BJ (cell line): ENCODE measurements around the gene FTL. TPM values are rescaled to one million over a fixed set of nuclear protein-coding genes. Genes with fewer than 3 reads are reported as not detected.

Experiments used
- CTCF ChIA-PET: fragments of 350-600 bp; formaldehyde crosslinking; extraction: SDS; loops from one replicate; lab custom pipeline; 2021; ENCODE audit warnings: antibody characterized with exemption, inconsistent platforms; lab: Yijun Ruan, JAX
- POLR2A ChIA-PET: fragments of 300-600 bp; sonication (Branson Sonifier 250); formaldehyde crosslinking; extraction: SDS; loops from one replicate; lab custom pipeline; 2021; ENCODE audit warnings: antibody characterized with exemption; lab: Charles Lee
- DNase-seq: peaks from one replicate; pipeline ENCODE4 v3.0.0-alpha.2; 2011; ENCODE audit warnings: low read depth
- H3K27me3 ChIP-seq: 2 replicates; pipeline ENCODE4 v1.6.0; 2011; ENCODE audit warnings: low read length; ENCODE audit not compliant: control insufficient read depth, insufficient read depth
- H3K36me3 ChIP-seq: 2 replicates; pipeline ENCODE4 v1.5.1; 2011; ENCODE audit warnings: low read length; ENCODE audit not compliant: control insufficient read depth, insufficient read depth
- H3K4me3 ChIP-seq: 2 replicates; pipeline ENCODE4 v1.5.1; 2011; ENCODE audit warnings: low read depth, mild to moderate bottlenecking, control low read depth, low read length
- polyA plus RNA-seq: library from polyadenylated mRNA; depleted of rRNA; stranded (reverse); fragments of >200 nt; gene quantifications from 2 replicates; pipeline ENCODE4 v1.2.3, GENCODE V29; 2011
- TF ChIP-seq, protein P1 (sequence below): IDR thresholded peaks from 2 replicates; pipeline ENCODE4 v1.5.1; 2011; ENCODE audit warnings: low read depth, mild to moderate bottlenecking, control low read depth, inconsistent platforms, low read length, moderate library complexity; ENCODE audit not compliant: insufficient read depth

FTL gene
- polyA plus RNA-seq, 1 experiment: 3,340 TPM

DNA sequence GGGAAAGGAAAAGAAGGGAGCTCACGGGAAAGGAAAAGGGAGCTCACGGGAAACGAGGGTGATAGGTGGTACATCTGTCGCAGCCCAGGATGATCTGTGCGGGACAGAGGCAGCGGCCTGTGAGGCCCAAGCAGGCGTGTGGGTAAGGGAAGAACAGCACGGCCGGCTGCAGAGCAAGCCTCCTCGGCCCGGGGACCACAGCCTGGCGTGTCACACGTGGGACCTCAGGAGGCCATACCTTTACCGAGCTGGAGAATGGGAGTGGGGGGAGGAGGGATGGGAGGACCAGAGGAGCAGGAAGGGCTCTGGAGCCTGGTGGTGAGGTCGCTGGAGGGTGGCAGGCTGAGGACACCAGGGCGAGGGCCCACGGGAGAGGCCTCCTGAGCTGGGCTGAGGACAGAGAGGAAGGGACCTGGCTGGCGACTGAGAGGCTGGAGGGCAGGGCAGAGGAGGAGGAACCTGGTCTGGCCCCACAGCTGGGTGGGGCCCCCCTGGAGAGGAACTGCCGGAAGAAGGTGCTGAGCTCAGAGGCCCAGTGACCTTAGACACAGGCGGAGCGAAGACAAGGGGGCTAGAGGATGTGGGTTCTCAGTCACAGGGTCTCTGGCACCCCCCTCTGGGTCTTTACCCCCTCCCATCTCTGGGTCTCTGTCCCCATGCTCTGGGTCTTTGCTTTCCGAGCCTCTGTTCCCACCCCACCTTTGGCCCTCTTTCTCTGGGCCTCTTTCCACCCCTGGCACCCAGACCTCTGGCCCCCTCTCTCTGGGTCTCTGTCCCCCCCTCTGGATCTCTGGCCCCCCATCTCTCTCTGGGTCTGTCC is 2.9 kb upstream of the FTL start:
- no peaks in the 10 kb centered on the region for H3K27me3 ChIP-seq
- TF ChIP-seq, protein P1, sequence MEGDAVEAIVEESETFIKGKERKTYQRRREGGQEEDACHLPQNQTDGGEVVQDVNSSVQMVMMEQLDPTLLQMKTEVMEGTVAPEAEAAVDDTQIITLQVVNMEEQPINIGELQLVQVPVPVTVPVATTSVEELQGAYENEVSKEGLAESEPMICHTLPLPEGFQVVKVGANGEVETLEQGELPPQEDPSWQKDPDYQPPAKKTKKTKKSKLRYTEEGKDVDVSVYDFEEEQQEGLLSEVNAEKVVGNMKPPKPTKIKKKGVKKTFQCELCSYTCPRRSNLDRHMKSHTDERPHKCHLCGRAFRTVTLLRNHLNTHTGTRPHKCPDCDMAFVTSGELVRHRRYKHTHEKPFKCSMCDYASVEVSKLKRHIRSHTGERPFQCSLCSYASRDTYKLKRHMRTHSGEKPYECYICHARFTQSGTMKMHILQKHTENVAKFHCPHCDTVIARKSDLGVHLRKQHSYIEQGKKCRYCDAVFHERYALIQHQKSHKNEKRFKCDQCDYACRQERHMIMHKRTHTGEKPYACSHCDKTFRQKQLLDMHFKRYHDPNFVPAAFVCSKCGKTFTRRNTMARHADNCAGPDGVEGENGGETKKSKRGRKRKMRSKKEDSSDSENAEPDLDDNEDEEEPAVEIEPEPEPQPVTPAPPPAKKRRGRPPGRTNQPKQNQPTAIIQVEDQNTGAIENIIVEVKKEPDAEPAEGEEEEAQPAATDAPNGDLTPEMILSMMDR: no peak
- DNase-seq: no peak
- POLR2A ChIA-PET: interaction anchor here (0.5 kb wide), 1 partner anchor 124 kb away, joined by 3 read pairs; no protein-coding TSS in a partner anchor
- CTCF ChIA-PET: interaction anchor here (0.8 kb wide), 1 partner anchor 339 kb away, joined by 3 read pairs; no protein-coding TSS in a partner anchor
- peaks cover 19% of the 10 kb centered on the region for H3K36me3 ChIP-seq
- no peak overlapping the region for H3K4me3 ChIP-seq

DNA sequence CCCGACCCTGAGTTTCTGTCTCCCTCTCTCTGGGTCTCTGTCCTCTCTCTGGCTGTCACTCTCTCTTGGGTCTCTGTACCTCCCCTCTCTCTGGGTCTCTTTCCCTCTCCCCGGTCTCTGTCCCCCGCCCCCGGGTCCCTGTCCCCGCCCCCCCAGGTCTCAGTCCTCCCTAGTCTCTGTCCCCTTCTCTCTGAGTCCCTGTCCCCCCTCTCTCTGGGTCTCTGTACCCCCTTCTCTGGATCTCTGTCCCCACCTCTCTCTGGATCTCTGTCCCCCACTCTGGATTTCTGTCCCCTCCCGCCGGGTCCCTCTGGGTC is 2.3 kb upstream of the FTL start:
- TF ChIP-seq, protein P1: no peak
- ChIA-PET POLR2A (no interaction called here), CTCF (no interaction called here)
- peaks cover 20% of the 10 kb centered on the region for H3K36me3 ChIP-seq
- no peak for DNase-seq
- H3K27me3 ChIP-seq: no peaks in the 10 kb centered on the region
- H3K4me3 ChIP-seq: no peak overlapping the region

GRCh38 chr19:48963371-48964204 is 1.5 kb upstream of the FTL start:
- Histone ChIP-seq H3K36me3 (peaks cover 22% of the 10 kb centered on the region), H3K27me3 (no peaks in the 10 kb centered on the region), H3K4me3 (peak overlapping the region; percentile 4; the same call in 1 of the 2 replicates)
- POLR2A ChIA-PET: interaction anchor here (0.6 to 1.0 kb wide), 3 partner anchors 8 to 90 kb away, joined by 4 to 5 read pairs (median 4); no protein-coding TSS in a partner anchor
- no peak for DNase-seq
- TF ChIP-seq, protein P1: no peak
- CTCF ChIA-PET: interaction anchor here (0.7 to 1.5 kb wide), 5 partner anchors 29 to 168 kb away, joined by 3 to 5 read pairs (median 3); partner anchors contain the start of genes GYS1, NUCB1 and RUVBL2

- ChIA-PET CTCF (interaction anchor here (0.7 to 1.5 kb wide), 5 partner anchors 28 to 169 kb away, joined by 3 to 5 read pairs (median 3); partner anchors contain the start of genes GYS1, NUCB1 and RUVBL2), POLR2A (interaction anchor here (0.6 to 1.0 kb wide), 3 partner anchors 9 to 91 kb away, joined by 4 to 5 read pairs (median 4); no protein-coding TSS in a partner anchor)
- H3K36me3 ChIP-seq: peaks cover 27% of the 10 kb centered on the region
- H3K27me3 ChIP-seq: no peaks in the 10 kb centered on the region
- DNase-seq: no peak
- TF ChIP-seq, protein P1: no peak
- H3K4me3 ChIP-seq: peak overlapping the region; percentile 4; the same call in 1 of the 2 replicates
These were observed 687 bp upstream of the FTL start for GRCh38 chr19:48964205-48965039.
